K562 (cell line): ENCODE data around the gene FMNL3. TPM values are rescaled to one million over a fixed set of nuclear protein-coding genes. Genes with fewer than 3 reads are reported as not detected.

ENCODE experiments used
- ATAC-seq: fragments of 200-7000 bp; cut with Tn5 transposase; 3 replicates; pipeline ENCODE4 v1.9.1; 2020; ENCODE audit warnings: moderate library complexity
- BruUV-seq: library from RNA; stranded (reverse); fragments of 400-500 nt; replicated peaks from 2 replicates; lab custom pipeline; 2021; lab: Mats Ljungman, UMichigan
- CTCF ChIA-PET: fragments of 300-600 bp; formaldehyde crosslinking; extraction: SDS; loops from one replicate; lab custom pipeline; 2021; ENCODE audit warnings: low intra/inter-chr PET ratio; lab: Yijun Ruan, JAX
- POLR2A ChIA-PET: fragments of 300-600, 350-650 bp; sonication (Branson Sonifier 250); formaldehyde crosslinking; extraction: SDS; loops from one replicate; lab custom pipeline; 2021; ENCODE audit warnings: antibody characterized with exemption, inconsistent platforms; lab: Yijun Ruan, JAX
- DNase-seq, 4 experiments: peaks; one replicate each; pipeline versions ENCODE4 v3.0.0 to v3.0.0-alpha.2; 2011 to 2018; ENCODE audit warnings: low spot score in 3 of 4, mixed read lengths in 3 of 4; ENCODE audit errors: extremely low read depth in 1 of 4
- FAIRE-seq: peaks from 2 replicates; lab custom pipeline; 2011; peaks lifted over from hg19 to GRCh38; lab: Jason Lieb, UNC
- H2AFZ ChIP-seq: 2 replicates; pipeline ENCODE4 v1.6.0; 2011; ENCODE audit warnings: low read depth, low read length, control low read depth, inconsistent platforms
- H3K27ac ChIP-seq: fragments of 200-600 bp; 3 replicates; pipeline ENCODE4 v1.8.0; 2011; ENCODE audit warnings: low read depth, mild to moderate bottlenecking, control low read depth, inconsistent platforms, low read length, moderate library complexity, mixed read lengths; ENCODE audit errors: extremely low read depth
- H3K27me3 ChIP-seq, 2 experiments: fragments of 300-600 bp in 1 of 2; 2 replicates in 1 of 2; 3 replicates in 1 of 2; pipeline versions ENCODE4 v1.6.0 to v1.8.0; 2011; ENCODE audit warnings: inconsistent platforms in 2 of 2, low read length in 2 of 2, mild to moderate bottlenecking in 1 of 2, mixed read lengths in 1 of 2, moderate library complexity in 1 of 2; ENCODE audit not compliant: control insufficient read depth in 2 of 2, insufficient read depth in 2 of 2
- H3K36me3 ChIP-seq: fragments of 300-600 bp; 3 replicates; pipeline ENCODE4 v1.8.0; 2011; ENCODE audit warnings: mild to moderate bottlenecking, low read length, inconsistent platforms; ENCODE audit not compliant: control insufficient read depth, insufficient read depth
- H3K4me1 ChIP-seq, 2 experiments: fragments of 200-600 bp in 1 of 2; replicated peaks in 1 of 2; 2 replicates in 1 of 2; 3 replicates in 1 of 2; pipeline versions ENCODE4 v1.5.1 to v1.8.0; 2011; ENCODE audit warnings: inconsistent platforms in 2 of 2, low read length in 2 of 2, mild to moderate bottlenecking in 1 of 2, mixed read lengths in 1 of 2, moderate library complexity in 1 of 2; ENCODE audit not compliant: control insufficient read depth in 2 of 2, insufficient read depth in 2 of 2
- H3K4me2 ChIP-seq: 2 replicates; pipeline ENCODE4 v1.6.1; 2011; ENCODE audit warnings: low read length, control low read depth, inconsistent platforms, mixed read lengths; ENCODE audit not compliant: insufficient read depth
- H3K4me3 ChIP-seq: fragments of 200-600 bp; sonication (generic), shearing (Covaris generic); 2 replicates; pipeline ENCODE4 v1.5.1; 2016; ENCODE audit warnings: control low read depth, inconsistent platforms
- H3K79me2 ChIP-seq: fragments of 200-600 bp; 3 replicates; pipeline ENCODE4 v1.8.0; 2011; ENCODE audit warnings: low read length, inconsistent platforms; ENCODE audit not compliant: control insufficient read depth, insufficient read depth
- H3K9ac ChIP-seq, 2 experiments: 2 replicates each; pipeline versions ENCODE4 v1.6.0 to v1.6.1; 2011; ENCODE audit warnings: low read depth in 2 of 2, low read length in 2 of 2, control low read depth in 1 of 2, inconsistent platforms in 1 of 2, mild to moderate bottlenecking in 1 of 2, mixed read lengths in 1 of 2; ENCODE audit not compliant: insufficient read depth in 1 of 2
- H3K9me1 ChIP-seq: one replicate; pipeline ENCODE4 v1.6.0; 2011; ENCODE audit warnings: inconsistent platforms, mild to moderate bottlenecking, low read length, moderate library complexity; ENCODE audit not compliant: control insufficient read depth, insufficient read depth
- H3K9me3 ChIP-seq: replicated peaks from 2 replicates; pipeline ENCODE4 v1.5.1; 2011; ENCODE audit warnings: low read depth, low read length, inconsistent platforms; ENCODE audit not compliant: control insufficient read depth, insufficient read depth
- H4K20me1 ChIP-seq: replicated peaks from 2 replicates; pipeline ENCODE4 v1.6.1; 2011; ENCODE audit warnings: low read length, inconsistent platforms, mixed read lengths; ENCODE audit not compliant: control insufficient read depth, insufficient read depth
- CC2D1A ChIP-seq: fragments of 450-650 bp; IDR thresholded peaks from 2 replicates; pipeline ENCODE4 v1.6.1; 2017; ENCODE audit warnings: mild to moderate bottlenecking
- CREB3 ChIP-seq: fragments of 450-650 bp; conservative IDR thresholded peaks from 2 replicates; pipeline ENCODE4 v1.6.1; 2016; ENCODE audit warnings: missing genetic modification characterization, low read depth, mild to moderate bottlenecking, missing compliant biosample characterization, moderate library complexity
- E2F5 ChIP-seq: sonication (generic); formaldehyde crosslinking; IDR thresholded peaks from 2 replicates; pipeline ENCODE4 v1.8.0; 2022; ENCODE audit warnings: mild to moderate bottlenecking, missing genetic modification reagents
- HNRNPH1 ChIP-seq: fragments of 200-400 bp; formaldehyde crosslinking; optimal IDR thresholded peaks from 2 replicates; pipeline ENCODE3; 2017; ENCODE audit warnings: low read depth, mild to moderate bottlenecking, low read length, moderate library complexity
- HNRNPUL1 ChIP-seq: fragments of 200-400 bp; formaldehyde crosslinking; IDR thresholded peaks from 2 replicates; pipeline ENCODE4 v1.6.1; 2017; ENCODE audit warnings: low read length
- LARP7 ChIP-seq: fragments of 450-650 bp; IDR thresholded peaks from 2 replicates; pipeline ENCODE4 v1.6.1; 2016
- MCM7 ChIP-seq, 2 experiments: fragments of 450-650 bp; IDR thresholded peaks; 2 replicates each; pipeline ENCODE4 v1.6.1; 2016 to 2018
- WGBS: fragments of 100-300 bp; shearing (Covaris generic); methylation state at CpG from one replicate; pipeline ENCODE4 v1.1.6; 2016; ENCODE audit warnings: low coverage, mixed read lengths; ENCODE audit not compliant: insufficient coverage; ENCODE audit errors: missing lambda C conversion rate; 5-methylcytosine and 5-hydroxymethylcytosine counted together
- in situ Hi-C: fragments of 300-500 bp; cut with MboI; formaldehyde crosslinking; loops from 4 replicates; pipeline ENCODE4 v1.15.0; 2018; ENCODE audit warnings: inconsistent platforms, mixed read lengths
- intact Hi-C: fragments of 100-400 bp; cut with micrococcal nuclease; formaldehyde crosslinking; loops from 2 replicates; pipeline ENCODE4 v1.14.2; 2022
- polyA plus RNA-seq, 8 experiments: library from polyadenylated mRNA; depleted of rRNA in 4 of 8; stranded (reverse) in 5 of 8; unstranded in 3 of 8; fragments of >200 nt; fragmentation: Nextera tagmentation in 2 of 8; fragmentation: Illumina TruSeq in 1 of 8; extraction: Ambion mirVana in 2 of 8; extraction: Trizol in 1 of 8; gene quantifications; 2 replicates each; pipeline versions ENCODE4 v1.2.1 to v1.2.3, GENCODE V29; 2011 to 2014; ENCODE audit warnings: inconsistent platforms in 1 of 8, missing spikeins in 1 of 8
- total RNA-seq, 7 experiments: library from RNA; depleted of rRNA in 6 of 7; stranded (reverse); fragments of >200 nt in 6 of 7; fragmentation: Illumina TruSeq in 2 of 7; extraction: Trizol in 2 of 7; gene quantifications; 2 replicates each; pipeline versions ENCODE4 v1.2.1 to v1.2.3, GENCODE V29; 2011 to 2021; ENCODE audit warnings: low replicate concordance in 1 of 7
- TF ChIP-seq, protein P1 (sequence below), 3 experiments: fragments of 200-800 bp in 1 of 3; sonication (Bioruptor generic) in 1 of 3; sonication (generic) in 1 of 3; formaldehyde crosslinking in 1 of 3; IDR thresholded peaks; 2 replicates each; pipeline versions ENCODE4 v1.6.1 to v1.8.0; 2016 to 2022; ENCODE audit warnings: mild to moderate bottlenecking in 2 of 3, missing compliant biosample characterization in 2 of 3, missing genetic modification characterization in 2 of 3, missing genetic modification reagents in 1 of 3
- TF ChIP-seq, protein P2 (sequence below): sonication (generic); formaldehyde crosslinking; IDR thresholded peaks from 2 replicates; pipeline ENCODE4 v1.8.0; 2023; ENCODE audit warnings: mild to moderate bottlenecking, missing genetic modification reagents

FMNL3 gene
- total and polyA plus RNA-seq, 9 of the 15 experiments (the other 6 are each of a cell fraction or from before 2014, with no cell fraction given), result 0.49 to 14.4 (median 6.8) TPM

GRCh38 chr12:49643961-49644619, 63.1 kb downstream of the FMNL3 start (continued):
- TF ChIP-seq, protein P1, sequence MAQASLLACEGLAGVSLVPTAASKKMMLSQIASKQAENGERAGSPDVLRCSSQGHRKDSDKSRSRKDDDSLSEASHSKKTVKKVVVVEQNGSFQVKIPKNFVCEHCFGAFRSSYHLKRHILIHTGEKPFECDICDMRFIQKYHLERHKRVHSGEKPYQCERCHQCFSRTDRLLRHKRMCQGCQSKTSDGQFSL (CRISPR knock-in tag; IDR thresholded peaks at IDR 0.05), result no peak
- TF ChIP-seq, protein P1 (tag; IDR thresholded peaks at IDR 0.05), result no peak

- TF ChIP-seq HNRNPUL1, result no peak
- TF ChIP-seq CREB3 (tag), result no peak
- no peak for TF ChIP-seq HNRNPH1
- TF ChIP-seq MCM7 (IDR thresholded peaks at IDR 0.05), result no peak
- TF ChIP-seq, protein P2, sequence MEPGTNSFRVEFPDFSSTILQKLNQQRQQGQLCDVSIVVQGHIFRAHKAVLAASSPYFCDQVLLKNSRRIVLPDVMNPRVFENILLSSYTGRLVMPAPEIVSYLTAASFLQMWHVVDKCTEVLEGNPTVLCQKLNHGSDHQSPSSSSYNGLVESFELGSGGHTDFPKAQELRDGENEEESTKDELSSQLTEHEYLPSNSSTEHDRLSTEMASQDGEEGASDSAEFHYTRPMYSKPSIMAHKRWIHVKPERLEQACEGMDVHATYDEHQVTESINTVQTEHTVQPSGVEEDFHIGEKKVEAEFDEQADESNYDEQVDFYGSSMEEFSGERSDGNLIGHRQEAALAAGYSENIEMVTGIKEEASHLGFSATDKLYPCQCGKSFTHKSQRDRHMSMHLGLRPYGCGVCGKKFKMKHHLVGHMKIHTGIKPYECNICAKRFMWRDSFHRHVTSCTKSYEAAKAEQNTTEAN (CRISPR knock-in tag), result no peak
- no peak for TF ChIP-seq E2F5 (CRISPR knock-in tag)
- no peak for TF ChIP-seq LARP7
- no peak for TF ChIP-seq CC2D1A
- TF ChIP-seq, all 486 proteins: peak for 0
- DNase-seq, result no peak
- in situ Hi-C loops, result loop anchor here (5.0 kb wide), 2 partner anchors 64 to 194 kb away; partner anchors contain the start of gene FMNL3
These were observed 64.1 kb downstream of the FMNL3 start for GRCh38 chr12:49643135-49643534.

More at GRCh38 chr12:49643135-49643534, 64.1 kb downstream of the FMNL3 start:
- no peaks in the 10 kb centered on the region for H3K9me1 ChIP-seq
- peaks cover 13% of the 10 kb centered on the region; the same call in 2 of the 3 replicates for H3K36me3 ChIP-seq
- H3K4me2 ChIP-seq, result no peak overlapping the region
- ChIA-PET POLR2A (interaction anchor here (1.3 to 1.4 kb wide), 2 partner anchors 46 to 98 kb away, joined by 3 read pairs; partner anchors contain the start of gene TMBIM6), CTCF (interaction anchor here (0.9 to 3.3 kb wide), 2 partner anchors 65 kb away, joined by 3 to 66 read pairs; partner anchors contain the start of gene FMNL3)
- no peaks in the 10 kb centered on the region for H3K9me3 ChIP-seq
- no peak for FAIRE-seq
- H4K20me1 ChIP-seq, result no peaks in the 10 kb centered on the region
- no peaks in the 10 kb centered on the region for H3K27me3 ChIP-seq
- no peak for ATAC-seq
- no peak overlapping the region for H3K4me3 ChIP-seq
- H3K4me1 ChIP-seq, result peaks cover 0 to 11% of the 10 kb centered on the region in 2 experiments; a peak in 3 of 5 replicates
- intact Hi-C loops, result loop anchor here (5.0 kb wide), 1 partner anchor 194 kb away; no protein-coding TSS in a partner anchor
- no peaks in the 10 kb centered on the region for H3K79me2 ChIP-seq
- WGBS, result 66% methylated on average over 7 of the region's 7 CpGs
- H3K9ac ChIP-seq, result no peak overlapping the region
- H2AFZ ChIP-seq, result no peak overlapping the region
- no TSS peak for BruUV-seq
- no peak overlapping the region for H3K27ac ChIP-seq
